GM18909 (cell line): Measurements from ENCODE around the gene SOX6.

ENCODE experiments used
- ATAC-seq: cut with Tn5 transposase; IDR thresholded peaks from one replicate; pipeline ENCODE4 v1.9.1; 2021; ENCODE audit warnings: mild to moderate bottlenecking; ENCODE audit not compliant: unreplicated experiment, poor library complexity

SOX6 gene

GRCh38 chr11:16367252-16367651 is 10.9 kb upstream of the SOX6 start:
- ATAC-seq = peak; percentile 56

GRCh38 chr11:16365581-16366228 is 9.4 kb upstream of the SOX6 start:
- ATAC-seq = no peak

- no peak for ATAC-seq
These were observed 7.9 kb upstream of the SOX6 start for GRCh38 chr11:16364254-16364653.

GRCh38 chr11:16363706-16364105 is 7.4 kb upstream of the SOX6 start:
- no peak for ATAC-seq

- no peak for ATAC-seq
These were observed 4.9 kb upstream of the SOX6 start for GRCh38 chr11:16361108-16361865.

- no peak for ATAC-seq
These were observed 3.0 kb upstream of the SOX6 start for GRCh38 chr11:16359369-16359768.

- no peak for ATAC-seq
These were observed 2.4 kb upstream of the SOX6 start for GRCh38 chr11:16358726-16359125.

GRCh38 chr11:16357775-16358174 is 1.4 kb upstream of the SOX6 start:
- no peak for ATAC-seq

GRCh38 chr11:16356761-16357393 is 531 bp upstream of the SOX6 start:
- ATAC-seq = no peak

GRCh38 chr11:16352707-16353106 is 3.6 kb downstream of the SOX6 start:
- no peak for ATAC-seq

- no peak for ATAC-seq
These were observed 6.2 kb downstream of the SOX6 start for GRCh38 chr11:16350125-16350524.

GRCh38 chr11:16347928-16348685 is 8.2 kb downstream of the SOX6 start:
- no peak for ATAC-seq

- no peak for ATAC-seq
These were observed 9.4 kb downstream of the SOX6 start for GRCh38 chr11:16346975-16347374.

- ATAC-seq = no peak
These were observed 14.5 kb downstream of the SOX6 start for GRCh38 chr11:16341853-16342252.

GRCh38 chr11:16338393-16338792 is 18.0 kb downstream of the SOX6 start:
- no peak for ATAC-seq

- no peak for ATAC-seq
These were observed 18.7 kb downstream of the SOX6 start for GRCh38 chr11:16337421-16338213.

- no peak for ATAC-seq
These were observed 19.6 kb downstream of the SOX6 start for GRCh38 chr11:16336721-16337120.

- ATAC-seq = no peak
These were observed 20.1 kb downstream of the SOX6 start for GRCh38 chr11:16336204-16336603.

GRCh38 chr11:16335236-16335962 is 20.9 kb downstream of the SOX6 start:
- no peak for ATAC-seq
